Ishikawa (cell line): Measurements from ENCODE around the gene TRAPPC5.

Source experiments
- NFIC ChIP-seq: IDR thresholded peaks from 2 replicates; pipeline ENCODE4 v1.6.1; 2012
- YY1 ChIP-seq: IDR thresholded peaks from 2 replicates; pipeline ENCODE4 v1.6.1; 2012; ENCODE audit warnings: low read depth

- no peak for TF ChIP-seq YY1
- TF ChIP-seq NFIC = no peak
Measured at GRCh38 chr19:7641290-7642276, 39.0 kb upstream of the TRAPPC5 start.
